Activated gamma-delta T cell treated with Interleukin-2 at 50 U/mL for 16 hours (primary cell): Measurements from ENCODE around the gene MCTP1.
"Not testable (repeated sequence)": the region's sequence is repeated elsewhere in the genome, so short reads cannot be mapped to it uniquely, and the experiment has no call there.

Experiments
- DNase-seq: peaks from one replicate; pipeline ENCODE4 v3.0.0-alpha.2; 2020

The MCTP1 gene

GRCh38 chr5:95177456-95177855 is 107.4 kb downstream of the MCTP1 start:
- DNase-seq = no peak

GRCh38 chr5:95175106-95175505 is 109.8 kb downstream of the MCTP1 start:
- DNase-seq = no peak

- no peak for DNase-seq
Measured at GRCh38 chr5:95172659-95173058, 112.2 kb downstream of the MCTP1 start.

- DNase-seq = no peak
Measured at GRCh38 chr5:95164861-95165260, 120.0 kb downstream of the MCTP1 start.

GRCh38 chr5:95163079-95163478 is 121.8 kb downstream of the MCTP1 start:
- DNase-seq = no peak

- no peak for DNase-seq
Measured at GRCh38 chr5:95162231-95162992, 122.5 kb downstream of the MCTP1 start.

DNA sequence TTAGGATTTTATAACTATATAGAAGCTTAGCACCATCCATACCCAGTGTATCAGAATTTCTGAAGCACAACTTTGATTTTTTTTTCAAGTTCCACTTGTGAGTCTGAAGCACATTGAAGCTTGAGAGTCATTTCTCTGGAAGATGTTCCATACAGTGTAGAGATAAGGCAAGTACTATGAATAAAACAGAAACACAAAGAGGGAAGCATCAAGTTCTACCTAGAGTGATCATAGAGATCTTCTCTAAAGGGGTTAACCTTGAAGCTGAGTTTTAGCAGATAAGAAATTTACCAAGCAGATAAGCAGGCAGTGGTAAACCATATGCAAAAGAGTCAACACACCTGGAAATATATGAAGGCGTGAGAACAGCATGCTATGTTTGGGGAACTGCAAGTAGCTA is 125.3 kb downstream of the MCTP1 start:
- no peak for DNase-seq

DNA sequence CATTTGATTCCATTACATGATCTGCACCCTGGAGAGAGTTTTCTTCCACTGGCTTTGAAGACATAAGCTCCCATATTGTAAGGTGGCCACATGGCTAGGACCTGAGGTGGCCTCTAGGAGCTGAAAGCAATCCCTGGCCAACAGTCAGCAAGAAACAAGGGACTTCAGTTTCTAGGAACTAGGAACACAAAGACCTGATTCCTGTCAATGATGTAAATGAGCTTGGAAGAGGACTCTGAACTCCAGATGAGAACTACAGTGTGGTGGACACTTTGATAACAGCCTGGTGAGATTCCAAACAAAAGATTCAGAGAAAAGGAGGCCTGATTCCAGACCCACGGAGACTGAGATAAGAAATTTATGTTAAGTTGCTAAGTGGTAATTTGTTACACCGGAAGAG is 129.0 kb downstream of the MCTP1 start:
- DNase-seq = no peak

DNA sequence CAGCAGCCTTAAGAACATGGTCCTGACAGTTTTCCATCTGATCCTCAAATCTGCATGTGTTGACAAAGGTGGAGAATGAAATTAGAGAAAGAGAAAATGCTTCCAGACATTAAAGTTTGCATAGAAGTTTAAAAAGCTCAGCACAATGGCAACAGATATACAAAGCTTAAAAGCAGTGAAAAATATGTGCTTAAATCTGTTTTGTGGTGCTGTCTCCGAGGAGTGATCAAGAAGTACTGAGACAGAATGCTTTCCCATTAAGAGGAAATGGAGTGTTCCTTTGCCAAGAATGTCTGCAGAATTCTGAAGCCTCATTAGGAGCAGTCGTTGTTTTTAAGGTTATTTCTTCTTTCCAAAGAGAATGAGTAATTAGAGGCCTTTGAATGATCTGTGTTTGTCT is 131.4 kb downstream of the MCTP1 start:
- DNase-seq = no peak

DNA sequence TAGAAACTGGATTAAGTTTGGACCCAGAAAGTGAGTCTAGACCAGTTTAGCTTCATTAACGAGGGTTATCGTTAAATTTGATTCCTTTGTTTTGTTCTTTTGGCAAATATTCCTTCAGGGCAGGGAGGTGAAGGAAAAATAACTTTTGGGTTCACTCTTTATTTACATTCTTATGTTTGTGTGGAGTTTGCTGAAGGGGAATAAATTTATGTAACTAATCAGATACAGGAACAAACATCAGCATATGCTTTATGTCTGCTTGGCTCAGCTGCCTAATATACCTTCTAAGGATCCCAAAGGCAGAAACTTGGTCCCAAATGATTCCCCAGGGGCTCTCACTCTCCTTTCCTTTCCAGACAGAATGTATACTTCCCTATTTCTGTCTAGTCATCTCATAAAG is 132.4 kb downstream of the MCTP1 start:
- DNase-seq = no peak

DNA sequence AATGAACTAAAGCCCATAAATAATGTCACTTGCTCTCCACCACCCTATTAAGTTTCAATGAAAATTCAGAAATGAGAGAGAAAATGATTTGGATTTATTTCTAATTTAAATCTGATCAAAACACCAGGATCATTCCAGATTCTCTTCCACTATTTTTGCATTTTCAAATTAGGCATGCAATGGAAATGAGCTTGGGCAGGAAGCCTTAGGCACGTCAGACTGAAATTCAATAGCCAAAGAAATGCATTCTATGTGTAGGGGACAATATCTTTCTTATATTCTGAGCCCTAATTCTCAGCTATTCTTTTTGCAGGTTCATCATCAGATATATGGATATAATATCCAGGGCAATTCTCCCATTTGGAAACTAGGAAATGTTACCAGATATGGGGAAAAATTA is 132.8 kb downstream of the MCTP1 start:
- DNase-seq = no peak

DNA sequence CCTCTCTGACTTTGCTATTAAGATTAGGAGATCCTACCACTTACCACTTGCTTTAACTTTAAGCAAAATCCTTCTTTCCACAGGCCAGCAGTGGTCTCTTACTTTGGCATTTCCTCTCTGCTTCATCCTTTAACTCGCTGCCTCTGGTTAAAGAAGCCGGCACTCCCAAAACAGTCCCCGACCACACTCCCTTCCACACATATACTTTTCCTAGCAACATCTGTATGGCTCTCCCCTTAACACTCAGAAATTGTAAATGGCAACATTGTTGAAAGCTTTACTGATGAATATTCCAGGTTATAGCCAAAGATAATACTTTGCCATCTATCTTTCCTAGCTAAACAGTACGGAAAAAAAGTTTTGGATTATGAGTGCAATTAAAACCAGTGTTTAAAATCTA is 133.2 kb downstream of the MCTP1 start:
- DNase-seq = no peak

DNA sequence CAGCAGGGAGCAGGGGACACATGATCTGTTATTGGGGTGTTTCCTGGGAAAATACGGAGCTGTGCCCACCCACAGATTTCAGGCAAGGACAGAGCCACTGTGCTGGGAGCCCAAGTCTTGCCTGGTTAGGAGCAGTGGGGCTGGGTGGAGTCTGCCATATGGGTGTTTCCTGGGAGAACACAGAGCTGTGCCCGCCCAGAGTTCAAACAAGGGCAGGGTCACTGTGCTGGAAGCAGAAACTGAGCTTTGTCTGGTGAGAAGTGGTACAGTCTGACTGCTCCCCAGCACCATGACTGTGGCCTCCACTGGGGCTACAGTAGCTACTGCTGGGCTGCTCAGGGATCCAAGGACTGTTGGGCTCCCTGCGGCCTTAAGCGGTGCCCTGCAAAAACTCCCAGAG is 135.5 kb downstream of the MCTP1 start:
- DNase-seq = no peak

DNA sequence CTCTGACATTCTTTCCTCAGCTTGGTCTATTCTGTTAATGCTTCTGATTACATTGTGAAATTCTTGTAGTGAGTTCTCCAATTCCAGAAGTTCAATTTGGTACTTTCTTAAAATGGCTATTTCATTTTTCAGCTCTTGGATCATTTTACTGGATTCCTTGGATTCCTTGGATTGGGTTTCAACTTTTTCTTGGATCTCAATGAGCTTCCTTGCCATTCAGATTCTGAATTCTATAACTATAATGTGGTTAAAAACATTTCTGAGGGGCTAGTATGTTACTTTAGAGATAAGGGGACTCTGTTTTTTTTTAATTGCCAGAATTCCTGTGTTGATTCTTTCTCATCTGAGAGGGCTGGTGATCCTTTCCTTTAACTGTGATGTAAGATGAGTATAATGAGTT is 136.4 kb downstream of the MCTP1 start:
- no peak for DNase-seq

DNA sequence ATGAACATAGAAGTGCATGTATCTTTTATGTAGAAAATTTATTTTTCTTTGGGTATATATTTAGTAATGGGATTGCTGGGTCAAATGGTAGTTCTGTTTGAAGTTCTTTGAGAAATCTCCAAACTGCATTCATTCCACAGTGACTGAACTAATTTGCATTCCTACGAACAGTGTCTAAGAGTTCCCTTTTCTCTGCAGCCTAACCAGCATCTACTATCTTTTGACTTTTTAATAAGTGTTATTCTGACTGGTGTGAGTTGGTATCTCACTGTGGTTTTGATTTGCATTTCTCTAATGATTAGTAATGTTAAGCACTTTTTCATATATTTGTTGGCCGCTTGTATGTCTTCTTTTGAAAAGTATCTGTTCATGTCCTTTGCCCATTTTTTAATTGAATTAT is 141.0 kb downstream of the MCTP1 start:
- DNase-seq = not testable (repeated sequence)

GRCh38 chr5:95142145-95142544 is 142.7 kb downstream of the MCTP1 start:
- no peak for DNase-seq

DNA sequence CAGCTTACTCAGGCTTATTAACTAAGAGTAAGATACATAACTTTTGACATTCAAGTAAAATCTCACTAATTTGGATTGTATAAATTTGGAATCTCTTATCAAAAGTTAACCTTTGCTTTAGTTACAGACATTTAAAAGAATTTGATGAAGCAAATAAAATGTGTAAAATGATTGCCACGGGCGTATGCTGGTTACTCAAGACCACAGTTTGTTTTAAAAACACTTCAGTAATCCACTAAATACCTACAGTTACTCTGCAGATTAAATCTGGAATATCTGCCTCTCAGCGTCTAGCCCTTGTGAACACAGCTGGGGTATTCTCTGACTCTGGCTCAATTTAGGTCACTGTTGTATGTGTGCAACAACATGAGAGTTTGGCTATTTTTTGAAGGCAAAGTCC is 143.8 kb downstream of the MCTP1 start:
- no peak for DNase-seq

DNA sequence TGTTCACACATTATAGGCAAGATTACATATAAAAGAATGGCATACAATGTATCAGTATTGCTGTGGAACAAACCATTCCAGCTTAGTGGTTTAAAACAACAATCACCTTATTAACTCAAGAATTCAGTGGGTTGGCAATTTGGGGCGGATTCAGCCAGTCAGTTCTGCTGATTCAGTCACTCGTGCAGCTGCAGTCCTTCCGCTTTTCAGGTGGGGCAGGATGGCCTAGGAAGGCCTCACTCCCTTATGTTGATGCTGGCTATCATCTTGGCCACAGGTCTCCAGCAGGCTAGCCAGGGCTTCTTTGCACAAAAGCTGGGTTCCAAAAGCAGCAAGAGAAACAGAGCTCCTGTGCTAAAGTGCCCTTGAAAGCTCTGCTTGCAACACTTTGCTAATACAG is 150.6 kb downstream of the MCTP1 start:
- DNase-seq = no peak

GRCh38 chr5:95132096-95132495 is 152.8 kb downstream of the MCTP1 start:
- DNase-seq = no peak

DNA sequence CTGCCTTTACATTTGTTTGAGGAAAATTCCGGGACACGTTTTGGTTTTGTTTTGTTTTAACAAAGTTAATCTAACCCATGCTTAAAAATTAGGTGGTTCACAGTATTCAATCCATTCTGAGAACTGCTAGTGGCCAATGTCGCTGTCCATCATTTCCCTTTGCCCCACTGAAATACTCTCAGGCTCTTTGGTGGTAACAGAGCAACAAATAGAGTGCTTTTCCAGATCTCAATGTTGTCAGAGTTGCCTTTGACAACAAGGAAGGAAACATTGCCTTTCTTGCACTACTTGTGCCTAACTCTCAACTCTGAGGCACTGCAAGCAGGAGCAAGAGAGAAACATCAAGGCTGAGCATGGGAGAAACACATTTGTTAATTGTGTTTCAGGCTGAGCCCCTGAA is 154.0 kb downstream of the MCTP1 start:
- no peak for DNase-seq

- no peak for DNase-seq
Measured at GRCh38 chr5:95124731-95125130, 160.2 kb downstream of the MCTP1 start.

DNA sequence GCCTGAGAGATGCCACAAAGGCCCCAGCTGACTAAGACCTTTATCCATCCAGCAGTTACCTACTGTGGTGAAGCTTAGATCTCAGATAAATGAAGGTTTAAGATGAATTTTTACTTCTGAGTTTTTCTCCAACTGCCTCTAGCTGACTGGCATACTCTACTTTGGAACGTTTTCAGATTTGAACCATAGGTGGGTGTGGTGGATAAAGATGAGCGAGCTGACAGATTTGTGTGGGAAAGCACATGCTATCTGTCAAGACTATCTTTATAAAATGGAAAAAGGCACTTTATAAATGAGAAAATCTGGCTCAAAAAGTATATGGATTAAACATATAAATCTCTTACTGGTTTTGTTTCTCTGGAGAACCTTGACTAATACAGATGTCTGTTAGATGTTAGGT is 160.8 kb downstream of the MCTP1 start:
- DNase-seq = no peak

- DNase-seq = no peak
Measured at GRCh38 chr5:95114902-95115301, 170.0 kb downstream of the MCTP1 start.

GRCh38 chr5:95114305-95114704 is 170.6 kb downstream of the MCTP1 start:
- DNase-seq = no peak

DNA sequence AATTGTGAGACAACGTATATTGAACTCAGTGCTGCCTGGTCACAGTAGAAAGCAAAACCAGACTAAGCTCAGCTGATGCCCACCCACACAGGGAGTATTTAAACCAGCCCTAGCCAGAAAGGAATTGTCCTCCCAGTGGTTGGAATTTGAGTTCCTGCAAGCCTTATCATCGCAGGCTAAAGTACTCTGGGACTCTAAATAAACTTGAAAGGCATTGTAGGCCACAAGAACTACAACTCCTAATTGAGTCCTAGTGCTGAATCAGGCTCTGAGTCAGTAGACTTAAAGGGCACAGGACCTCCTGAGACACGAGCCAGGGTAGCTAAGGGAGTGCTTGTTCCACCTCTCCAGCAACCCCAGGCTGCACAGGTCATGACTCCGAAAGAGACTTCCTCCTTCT is 171.4 kb downstream of the MCTP1 start:
- no peak for DNase-seq

GRCh38 chr5:95111141-95111540 is 173.8 kb downstream of the MCTP1 start:
- DNase-seq = no peak
